ENCODE measurements around the gene SDSL. TPM values are rescaled to one million over a fixed set of nuclear protein-coding genes. Genes with fewer than 3 reads are reported as not detected.
A peak's percentile ranks its signal among the peaks of the same experiment; 100 is the strongest.

The SDSL gene
- total RNA-seq, 4 donors from 2014 or later: 2.7 to 5.6 (median 3.2) TPM

GRCh38 chr12:113463746-113464451, 41.7 kb downstream of the SDSL start:
- no peaks in the 10 kb centered on the region for H3K9me3 ChIP-seq
- intact Hi-C loops (cut with DNase I): loop anchor here (10.0 kb wide), 1 partner anchor 451 kb away; no protein-coding TSS in a partner anchor
- no peak overlapping the region for H3K27ac ChIP-seq (replicated peaks in 1 of 4)
- DNase-seq (ENCODE audit: extremely low spot score): no peak
- 3% methylated on average over 57 of the region's 57 CpGs for WGBS
- H3K36me3 ChIP-seq: no peaks in the 10 kb centered on the region
- peaks cover 36 to 65% (median 56%) of the 10 kb centered on the region in 4 donors for H3K4me1 ChIP-seq
- no peak for TF ChIP-seq POLR2AphosphoS5 (IDR thresholded peaks at IDR 0.05)
- no peak for TF ChIP-seq POLR2A (IDR thresholded peaks at IDR 0.05; ENCODE audit: low read depth)
- TF ChIP-seq EP300 (IDR thresholded peaks at IDR 0.05): no peak
- no peak for TF ChIP-seq CTCF (IDR thresholded peaks at IDR 0.05)
- peak overlapping the region; percentile 32 to 49 (median 38) for H3K4me3 ChIP-seq
- H3K27me3 ChIP-seq: peaks cover 6 to 97% (median 73%) of the 10 kb centered on the region in 4 donors

GRCh38 chr12:113464452-113464775, 42.2 kb downstream of the SDSL start:
- Histone ChIP-seq H3K4me1 (peaks cover 36 to 65% (median 56%) of the 10 kb centered on the region in 4 donors), H3K4me3 (peak overlapping the region; percentile 2 to 49 (median 38)), H3K27me3 (peaks cover 6 to 97% (median 76%) of the 10 kb centered on the region in 4 donors), H3K9me3 (no peaks in the 10 kb centered on the region), H3K36me3 (no peaks in the 10 kb centered on the region), H3K27ac (replicated peaks in 1 of 4) (no peak overlapping the region)
- TF ChIP-seq POLR2A (IDR thresholded peaks at IDR 0.05; ENCODE audit: low read depth) (no peak), CTCF (IDR thresholded peaks at IDR 0.05) (no peak), POLR2AphosphoS5 (IDR thresholded peaks at IDR 0.05) (no peak), EP300 (IDR thresholded peaks at IDR 0.05) (no peak)
- DNase-seq (ENCODE audit: extremely low spot score): no peak
- intact Hi-C loops (cut with DNase I): loop anchor here (10.0 kb wide), 1 partner anchor 450 kb away; no protein-coding TSS in a partner anchor
- 2% methylated on average over 14 of the region's 16 CpGs for WGBS

GRCh38 chr12:113464852-113465719, 42.9 kb downstream of the SDSL start:
- TF ChIP-seq EP300 (IDR thresholded peaks at IDR 0.05): no peak
- no peak for TF ChIP-seq POLR2AphosphoS5 (IDR thresholded peaks at IDR 0.05)
- TF ChIP-seq CTCF (IDR thresholded peaks at IDR 0.05): no peak
- no peak for TF ChIP-seq POLR2A (IDR thresholded peaks at IDR 0.05; ENCODE audit: low read depth)
- Histone ChIP-seq H3K36me3 (no peaks in the 10 kb centered on the region), H3K4me1 (peaks cover 36 to 65% (median 56%) of the 10 kb centered on the region in 4 donors), H3K27ac (replicated peaks in 1 of 4) (no peak overlapping the region), H3K4me3 (peak overlapping the region; percentile 30 to 40 (median 38)), H3K9me3 (no peaks in the 10 kb centered on the region), H3K27me3 (peaks cover 6 to 97% (median 80%) of the 10 kb centered on the region in 4 donors)
- WGBS: 3% methylated on average over 29 of the region's 64 CpGs
- intact Hi-C loops (cut with DNase I): loop anchor here (10.0 kb wide), 1 partner anchor 450 kb away; no protein-coding TSS in a partner anchor
- no peak for DNase-seq (ENCODE audit: extremely low spot score)

GRCh38 chr12:113465808-113466453, 43.8 kb downstream of the SDSL start:
- WGBS: 0% methylated on average over 6 of the region's 13 CpGs
- TF ChIP-seq EP300 (IDR thresholded peaks at IDR 0.05) (no peak), CTCF (IDR thresholded peaks at IDR 0.05) (no peak), POLR2AphosphoS5 (IDR thresholded peaks at IDR 0.05) (no peak), POLR2A (IDR thresholded peaks at IDR 0.05; ENCODE audit: low read depth) (no peak)
- intact Hi-C loops (cut with DNase I): loop anchor here (10.0 kb wide), 1 partner anchor 449 kb away; no protein-coding TSS in a partner anchor

More at GRCh38 chr12:113465808-113466453, 43.8 kb downstream of the SDSL start:
- H3K4me3 ChIP-seq: no peak overlapping the region
- DNase-seq (ENCODE audit: extremely low spot score): no peak
- H3K4me1 ChIP-seq: peaks cover 36 to 70% (median 56%) of the 10 kb centered on the region in 4 donors
- peaks cover 6 to 100% (median 83%) of the 10 kb centered on the region in 4 donors for H3K27me3 ChIP-seq
- H3K36me3 ChIP-seq: no peaks in the 10 kb centered on the region
- H3K27ac ChIP-seq (replicated peaks in 1 of 4): no peak overlapping the region
- no peaks in the 10 kb centered on the region for H3K9me3 ChIP-seq
